Astrocyte of the spinal cord (primary cell): ENCODE measurements around the gene CTPS1.

Experiments used
- DNase-seq: peaks from one replicate; pipeline ENCODE4 v3.0.0; 2011; ENCODE audit warnings: low read depth, low spot score
- H3K4me3 ChIP-seq: 2 replicates; pipeline ENCODE4 v1.5.1; 2011; ENCODE audit warnings: low read depth, mild to moderate bottlenecking, low read length, moderate library complexity
- CTCF ChIP-seq: IDR thresholded peaks from 2 replicates; pipeline ENCODE4 v1.5.1; 2012; ENCODE audit warnings: low read depth, mild to moderate bottlenecking, low read length, inconsistent platforms
- in situ Hi-C: cut with HindIII; loops from 2 replicates; pipeline ENCODE4 v1.10.0; 2017; ENCODE audit warnings: low sequenced_read_pairs

CTPS1 gene

GRCh38 chr1:40986956-40987355 is 7.5 kb downstream of the CTPS1 start:
- H3K4me3 ChIP-seq, result no peak overlapping the region
- in situ Hi-C loops, result no loop called here
- no peak for DNase-seq
- TF ChIP-seq CTCF, result no peak

GRCh38 chr1:40987439-40988276 is 8.2 kb downstream of the CTPS1 start:
- in situ Hi-C loops, result no loop called here
- DNase-seq, result no peak
- H3K4me3 ChIP-seq, result no peak overlapping the region
- TF ChIP-seq CTCF, result no peak

GRCh38 chr1:40988280-40988679 is 8.8 kb downstream of the CTPS1 start:
- no peak for DNase-seq
- in situ Hi-C loops, result no loop called here
- no peak overlapping the region for H3K4me3 ChIP-seq
- TF ChIP-seq CTCF, result no peak

- H3K4me3 ChIP-seq, result no peak overlapping the region
- no peak for TF ChIP-seq CTCF
- in situ Hi-C loops, result no loop called here
- DNase-seq, result no peak
These were observed 9.6 kb downstream of the CTPS1 start for GRCh38 chr1:40989066-40989465.

- in situ Hi-C loops, result no loop called here
- H3K4me3 ChIP-seq, result no peak overlapping the region
- DNase-seq, result no peak
- no peak for TF ChIP-seq CTCF
These were observed 17.6 kb downstream of the CTPS1 start for GRCh38 chr1:40997096-40997495.

GRCh38 chr1:40998668-40999067 is 19.2 kb downstream of the CTPS1 start:
- no peak for DNase-seq
- no peak for TF ChIP-seq CTCF
- no peak overlapping the region for H3K4me3 ChIP-seq
- in situ Hi-C loops, result no loop called here
